ENCODE data around the gene PCSK6. TPM values are rescaled to one million over a fixed set of nuclear protein-coding genes. Genes with fewer than 3 reads are reported as not detected.

PCSK6 gene
- total RNA-seq, 1 experiment from 2014 or later: 10.6 TPM

DNA sequence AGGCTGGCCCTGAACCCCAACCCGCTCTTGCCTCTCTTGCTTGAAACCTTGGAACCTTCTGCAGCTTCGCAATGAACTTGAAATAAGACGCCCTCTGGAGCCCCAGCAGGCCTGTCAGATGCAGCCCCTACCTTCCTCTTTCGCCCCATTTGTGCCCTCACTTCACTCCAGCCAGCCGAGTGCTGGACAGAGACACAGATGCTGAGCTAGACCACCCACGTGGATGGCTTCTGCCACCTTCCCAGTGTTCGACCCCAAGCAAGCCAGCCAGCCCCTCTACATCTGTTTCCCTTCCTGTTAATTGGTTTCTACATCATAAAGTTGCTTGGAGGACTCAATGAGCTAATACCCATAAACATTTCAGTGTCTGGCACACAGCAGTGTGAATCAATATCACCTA, 170.7 kb downstream of the PCSK6 start:
- DNase-seq (ENCODE audit: low read depth, low spot score): no peak
- ATAC-seq: no peak
- in situ Hi-C loops (cut with HindIII; ENCODE audit: low pct_unique_long_range_greater_than_20kb, low sequenced_read_pairs) (no loop called here), intact Hi-C loops (cut with micrococcal nuclease; ENCODE audit: unreplicated experiment) (no loop called here)
- no peak for TF ChIP-seq TCF7L2 (IDR thresholded peaks at IDR 0.05; ENCODE audit: low read depth, low read length)
- TF ChIP-seq POLR2AphosphoS5 (IDR thresholded peaks at IDR 0.05; ENCODE audit: low read depth, low read length): no peak
- TF ChIP-seq, protein P1, sequence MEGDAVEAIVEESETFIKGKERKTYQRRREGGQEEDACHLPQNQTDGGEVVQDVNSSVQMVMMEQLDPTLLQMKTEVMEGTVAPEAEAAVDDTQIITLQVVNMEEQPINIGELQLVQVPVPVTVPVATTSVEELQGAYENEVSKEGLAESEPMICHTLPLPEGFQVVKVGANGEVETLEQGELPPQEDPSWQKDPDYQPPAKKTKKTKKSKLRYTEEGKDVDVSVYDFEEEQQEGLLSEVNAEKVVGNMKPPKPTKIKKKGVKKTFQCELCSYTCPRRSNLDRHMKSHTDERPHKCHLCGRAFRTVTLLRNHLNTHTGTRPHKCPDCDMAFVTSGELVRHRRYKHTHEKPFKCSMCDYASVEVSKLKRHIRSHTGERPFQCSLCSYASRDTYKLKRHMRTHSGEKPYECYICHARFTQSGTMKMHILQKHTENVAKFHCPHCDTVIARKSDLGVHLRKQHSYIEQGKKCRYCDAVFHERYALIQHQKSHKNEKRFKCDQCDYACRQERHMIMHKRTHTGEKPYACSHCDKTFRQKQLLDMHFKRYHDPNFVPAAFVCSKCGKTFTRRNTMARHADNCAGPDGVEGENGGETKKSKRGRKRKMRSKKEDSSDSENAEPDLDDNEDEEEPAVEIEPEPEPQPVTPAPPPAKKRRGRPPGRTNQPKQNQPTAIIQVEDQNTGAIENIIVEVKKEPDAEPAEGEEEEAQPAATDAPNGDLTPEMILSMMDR (IDR thresholded peaks at IDR 0.05): no peak
- TF ChIP-seq SIN3A (IDR thresholded peaks at IDR 0.05; ENCODE audit: borderline replicate concordance, insufficient read depth, low read depth, low read length): no peak
- TF ChIP-seq REST (IDR thresholded peaks at IDR 0.05; ENCODE audit: insufficient read depth in 1 of 2, low read depth in 2 of 2, low read length in 1 of 2): peak; percentile 28 to 64; a peak in 2 of 4 replicates
- H3K9me3 ChIP-seq (ENCODE audit: control insufficient read depth, insufficient read depth, low read depth, low read length): no peaks in the 10 kb centered on the region
- no peak overlapping the region for H3K27ac ChIP-seq (ENCODE audit: low read length)
- no peaks in the 10 kb centered on the region for H3K36me3 ChIP-seq (ENCODE audit: control insufficient read depth, insufficient read depth, low read length)
- H3K27me3 ChIP-seq (ENCODE audit: control insufficient read depth, insufficient read depth, low read length): no peaks in the 10 kb centered on the region
- no peak overlapping the region for H3K4me3 ChIP-seq (ENCODE audit: low read depth in 2 of 2, low read length in 2 of 2)
- ChIA-PET CTCF (no interaction called here), POLR2A (interaction anchor here (0.7 kb wide), 1 partner anchor 22 kb away, joined by 3 read pairs; no protein-coding TSS in a partner anchor)
- BruUV-seq (replicated peaks): no TSS peak
- H3K4me1 ChIP-seq (ENCODE audit: control insufficient read depth, insufficient read depth, low read length): no peaks in the 10 kb centered on the region

- no peak for DNase-seq (ENCODE audit: low read depth, low spot score)
- Histone ChIP-seq H3K27me3 (ENCODE audit: control insufficient read depth, insufficient read depth, low read length) (no peaks in the 10 kb centered on the region), H3K4me1 (ENCODE audit: control insufficient read depth, insufficient read depth, low read length) (no peaks in the 10 kb centered on the region), H3K4me3 (ENCODE audit: low read depth in 2 of 2, low read length in 2 of 2) (no peak overlapping the region), H3K9me3 (ENCODE audit: control insufficient read depth, insufficient read depth, low read depth, low read length) (no peaks in the 10 kb centered on the region), H3K36me3 (ENCODE audit: control insufficient read depth, insufficient read depth, low read length) (no peaks in the 10 kb centered on the region), H3K27ac (ENCODE audit: low read length) (no peak overlapping the region)
- in situ Hi-C loops (cut with HindIII; ENCODE audit: low pct_unique_long_range_greater_than_20kb, low sequenced_read_pairs) (no loop called here), intact Hi-C loops (cut with micrococcal nuclease; ENCODE audit: unreplicated experiment) (no loop called here)
- TF ChIP-seq REST (IDR thresholded peaks at IDR 0.05; ENCODE audit: insufficient read depth in 1 of 2, low read depth in 2 of 2, low read length in 1 of 2): no peak
- TF ChIP-seq SIN3A (IDR thresholded peaks at IDR 0.05; ENCODE audit: borderline replicate concordance, insufficient read depth, low read depth, low read length): no peak
- TF ChIP-seq, protein P1 (IDR thresholded peaks at IDR 0.05): no peak
- no peak for TF ChIP-seq TCF7L2 (IDR thresholded peaks at IDR 0.05; ENCODE audit: low read depth, low read length)
- no peak for TF ChIP-seq POLR2AphosphoS5 (IDR thresholded peaks at IDR 0.05; ENCODE audit: low read depth, low read length)
- CTCF ChIA-PET: no interaction called here
- no peak for ATAC-seq
- POLR2A ChIA-PET: interaction anchor here (0.7 kb wide), 1 partner anchor 21 kb away, joined by 3 read pairs; no protein-coding TSS in a partner anchor
- BruUV-seq (replicated peaks): no TSS peak
These were observed 171.2 kb downstream of the PCSK6 start for GRCh38 chr15:101318147-101318819.

Measured in Panc1 (cell line).